HCT116 (cell line): ENCODE data around the gene SH3GL3. TPM values are rescaled to one million over a fixed set of nuclear protein-coding genes. Genes with fewer than 3 reads are reported as not detected.

Experiments used
- ATAC-seq: fragments of 200-7000 bp; cut with Tn5 transposase; 2 replicates; pipeline ENCODE4 v1.9.1; 2020; ENCODE audit warnings: mild to moderate bottlenecking, moderate library complexity
- BruUV-seq: library from RNA; stranded (reverse); fragments of 400-500 nt; replicated peaks from 2 replicates; lab custom pipeline; 2021; lab: Mats Ljungman, UMichigan
- CTCF ChIA-PET: fragments of 300-600 bp; sonication (Branson Sonifier 250); formaldehyde crosslinking; loops from one replicate; lab custom pipeline; 2021; ENCODE audit warnings: antibody characterized with exemption; lab: Charles Lee
- POLR2A ChIA-PET: fragments of 300-600, 350-600 bp; sonication (Branson Sonifier 250); formaldehyde crosslinking; loops from one replicate; lab custom pipeline; 2021; ENCODE audit warnings: antibody characterized with exemption; lab: Charles Lee
- RAD21 ChIA-PET, 2 experiments: fragments of 300-600 bp; sonication (Branson Sonifier 250); formaldehyde crosslinking; loops; one replicate each; lab custom pipeline; 2023; ENCODE audit warnings: low total read pairs in 2 of 2; ENCODE audit not compliant: uncharacterized antibody in 2 of 2, unreplicated experiment in 2 of 2, low non-redundant PET in 1 of 2; lab: Charles Lee
- DNase-seq: peaks from one replicate; pipeline ENCODE4 v3.0.0-alpha.2; 2010; ENCODE audit warnings: low read depth, low spot score
- H2AFZ ChIP-seq: fragments of 200-600 bp; shearing (Covaris generic), sonication (generic); 2 replicates; pipeline ENCODE4 v1.6.1; 2017; ENCODE audit warnings: low read depth, mixed run types, mixed read lengths, antibody characterized with exemption, low read length; ENCODE audit not compliant: poor library complexity, severe bottlenecking
- H3K27ac ChIP-seq: 2 replicates; pipeline ENCODE4 v1.5.1; 2012; ENCODE audit warnings: low read depth, low read length
- H3K27me3 ChIP-seq: fragments of 200-600 bp; sonication (generic); 2 replicates; pipeline ENCODE4 v1.6.1; 2016; ENCODE audit warnings: mixed run types, low read length, mixed read lengths; ENCODE audit not compliant: insufficient read depth
- H3K36me3 ChIP-seq, 2 experiments: fragments of 200-500 bp in 1 of 2; fragments of 200-600 bp in 1 of 2; sonication (Bioruptor generic) in 1 of 2; sonication (generic) in 1 of 2; 2 replicates each; pipeline versions ENCODE4 v1.5.1 to v1.6.1; 2014 to 2016; ENCODE audit warnings: low read length in 2 of 2, inconsistent platforms in 1 of 2, mixed read lengths in 1 of 2, mixed run types in 1 of 2; ENCODE audit not compliant: insufficient read depth in 2 of 2, control insufficient read depth in 1 of 2
- H3K4me1 ChIP-seq, 2 experiments: fragments of 200-600 bp in 1 of 2; sonication (generic) in 1 of 2; 2 replicates each; pipeline versions ENCODE4 v1.5.1 to v1.6.1; 2012 to 2017; ENCODE audit warnings: low read length in 2 of 2, inconsistent platforms in 1 of 2, mild to moderate bottlenecking in 1 of 2, mixed read lengths in 1 of 2, mixed run types in 1 of 2, moderate library complexity in 1 of 2; ENCODE audit not compliant: insufficient read depth in 2 of 2, control insufficient read depth in 1 of 2
- H3K4me2 ChIP-seq: fragments of 200-600 bp; sonication (generic); 2 replicates; pipeline ENCODE4 v1.6.1; 2017; ENCODE audit warnings: mixed run types, low read length, mixed read lengths
- H3K4me3 ChIP-seq, 2 experiments: fragments of 200-600 bp in 1 of 2; sonication (generic) in 1 of 2; replicated peaks in 1 of 2; 2 replicates each; pipeline ENCODE4 v1.5.1; 2011 to 2016; ENCODE audit warnings: low read length in 2 of 2, control low read depth in 1 of 2, low read depth in 1 of 2, mild to moderate bottlenecking in 1 of 2, mixed read lengths in 1 of 2, mixed run types in 1 of 2
- H3K79me2 ChIP-seq: fragments of 200-600 bp; sonication (generic); 2 replicates; pipeline ENCODE4 v1.6.1; 2017; ENCODE audit warnings: mild to moderate bottlenecking, mixed run types, low read length, moderate library complexity, mixed read lengths; ENCODE audit not compliant: insufficient read depth
- H3K9ac ChIP-seq: fragments of 200-600 bp; sonication (generic); 2 replicates; pipeline ENCODE4 v1.6.1; 2016; ENCODE audit warnings: low read length, mixed read lengths
- H3K9me2 ChIP-seq: fragments of 200-600 bp; sonication (generic), shearing (Covaris generic); 2 replicates; pipeline ENCODE4 v1.6.1; 2017; ENCODE audit warnings: mixed run types, mild to moderate bottlenecking, moderate library complexity; ENCODE audit not compliant: insufficient read depth
- H3K9me3 ChIP-seq, 2 experiments: fragments of 200-500 bp in 1 of 2; fragments of 200-600 bp in 1 of 2; sonication (Bioruptor generic) in 1 of 2; sonication (generic) in 1 of 2; 2 replicates each; pipeline ENCODE4 v1.6.1; 2014 to 2017; ENCODE audit warnings: low read length in 2 of 2, mixed read lengths in 2 of 2, inconsistent platforms in 1 of 2, low read depth in 1 of 2, mild to moderate bottlenecking in 1 of 2, mixed run types in 1 of 2, moderate library complexity in 1 of 2; ENCODE audit not compliant: control insufficient read depth in 1 of 2, insufficient read depth in 1 of 2
- H4K20me1 ChIP-seq: fragments of 200-600 bp; sonication (generic), shearing (Covaris generic); 2 replicates; pipeline ENCODE4 v1.6.1; 2017; ENCODE audit warnings: mixed run types, mild to moderate bottlenecking, moderate library complexity; ENCODE audit not compliant: insufficient read depth
- ATF3 ChIP-seq: IDR thresholded peaks from 2 replicates; pipeline ENCODE4 v1.6.1; 2012
- CTCF ChIP-seq, 3 experiments: fragments of 200-600 bp in 1 of 3; sonication (generic) in 1 of 3; IDR thresholded peaks in 2 of 3; conservative IDR thresholded peaks in 1 of 3; 2 replicates each; pipeline ENCODE4 v1.5.1; 2012 to 2017; ENCODE audit warnings: low read depth in 2 of 3, low read length in 2 of 3, antibody characterized with exemption in 1 of 3, borderline replicate concordance in 1 of 3, control low read depth in 1 of 3, mild to moderate bottlenecking in 1 of 3, mixed read lengths in 1 of 3, mixed run types in 1 of 3, moderate library complexity in 1 of 3; ENCODE audit not compliant: insufficient read depth in 1 of 3
- EZH2 ChIP-seq: fragments of 200-600 bp; sonication (generic); IDR thresholded peaks from 2 replicates; pipeline ENCODE4 v1.6.1; 2017; ENCODE audit warnings: antibody characterized with exemption, mixed run types
- EZH2phosphoT487 ChIP-seq: fragments of 200-600 bp; IDR thresholded peaks from 2 replicates; pipeline ENCODE4 v1.6.1; 2018; ENCODE audit warnings: antibody characterized with exemption, borderline replicate concordance
- FOSL1 ChIP-seq: IDR thresholded peaks from 2 replicates; pipeline ENCODE4 v1.6.1; 2012; ENCODE audit warnings: low read depth
- MAX ChIP-seq: IDR thresholded peaks from 2 replicates; pipeline ENCODE4 v1.6.1; 2012
- POLR2A ChIP-seq: IDR thresholded peaks from 2 replicates; pipeline ENCODE4 v1.7.0; 2011; ENCODE audit warnings: borderline replicate concordance; ENCODE audit not compliant: insufficient read depth, insufficient read length; ENCODE audit errors: extremely low read depth
- POLR2AphosphoS5 ChIP-seq: IDR thresholded peaks from 2 replicates; pipeline ENCODE4 v1.6.1; 2011; ENCODE audit warnings: mild to moderate bottlenecking, low read depth, low read length, moderate library complexity
- RAD21 ChIP-seq: IDR thresholded peaks from 2 replicates; pipeline ENCODE4 v1.6.1; 2012; ENCODE audit warnings: low read depth, mild to moderate bottlenecking
- SIN3A ChIP-seq: IDR thresholded peaks from 2 replicates; pipeline ENCODE4 v1.6.1; 2012; ENCODE audit warnings: low read depth
- SP1 ChIP-seq: IDR thresholded peaks from 2 replicates; pipeline ENCODE4 v1.6.1; 2012; ENCODE audit warnings: low read depth
- SRF ChIP-seq: IDR thresholded peaks from 2 replicates; pipeline ENCODE4 v1.6.1; 2012; ENCODE audit warnings: low read depth
- TCF7L2 ChIP-seq: IDR thresholded peaks from 2 replicates; pipeline ENCODE4 v1.7.0; 2011; ENCODE audit warnings: borderline replicate concordance, inconsistent platforms; ENCODE audit not compliant: insufficient read depth, insufficient read length; ENCODE audit errors: extremely low read depth
- YY1 ChIP-seq: IDR thresholded peaks from 2 replicates; pipeline ENCODE4 v1.6.1; 2011; ENCODE audit warnings: low read length, low read depth, moderate library complexity, mild to moderate bottlenecking; ENCODE audit not compliant: insufficient replicate concordance; ENCODE audit errors: extremely low read depth
- ZNF274 ChIP-seq: fragments of 200-500 bp; sonication (Bioruptor generic); IDR thresholded peaks from 2 replicates; pipeline ENCODE4 v1.6.1; 2014; ENCODE audit warnings: mild to moderate bottlenecking, low read depth, low read length, inconsistent platforms
- intact Hi-C: fragments of 100-400 bp; cut with micrococcal nuclease; formaldehyde crosslinking; loops from 2 replicates; pipeline ENCODE4 v1.10.0; 2022
- total RNA-seq: library from RNA; stranded (reverse); gene quantifications from one replicate; pipeline ENCODE4 v1.2.1, GENCODE V29; 2021; ENCODE audit not compliant: unreplicated experiment

Gene SH3GL3
- total RNA-seq, 1 experiment from 2014 or later = 1.3 TPM

- intact Hi-C loops = no loop called here
- Histone ChIP-seq H3K27me3 (peaks cover 5% of the 10 kb centered on the region; the same call in 1 of the 2 replicates), H3K36me3 (no peaks in the 10 kb centered on the region), H3K9me3 (no peaks in the 10 kb centered on the region), H3K27ac (no peak overlapping the region), H3K4me2 (no peak overlapping the region), H3K4me3 (no peak overlapping the region), H4K20me1 (no peaks in the 10 kb centered on the region), H3K9ac (no peak overlapping the region), H3K9me2 (no peaks in the 10 kb centered on the region), H3K79me2 (no peaks in the 10 kb centered on the region), H2AFZ (no peak overlapping the region), H3K4me1 (no peaks in the 10 kb centered on the region)
- ATAC-seq = no peak
- ChIA-PET POLR2A (no interaction called here), CTCF (no interaction called here), RAD21 (no interaction called here)
- no TSS peak for BruUV-seq
- no peak for DNase-seq
- TF ChIP-seq EZH2phosphoT487 (no peak), MAX (no peak), SIN3A (no peak), ATF3 (no peak), TCF7L2 (no peak), FOSL1 (no peak), EZH2 (no peak), YY1 (no peak), CTCF (IDR thresholded peaks at IDR 0.05 in 2 of 3, conservative IDR thresholded peaks at IDR 0.05 in 1 of 3; ENCODE audit: borderline replicate concordance in 1 of 3, insufficient read depth in 1 of 3, low read depth in 2 of 3, low read length in 2 of 3) (no peak), ZNF274 (no peak), SRF (no peak), RAD21 (no peak), POLR2A (no peak), POLR2AphosphoS5 (no peak), SP1 (no peak)
These were observed 209.1 kb downstream of the SH3GL3 start for GRCh38 chr15:83656192-83656591.
